ENCODE results near the gene ADSS1. TPM values are rescaled to one million over a fixed set of nuclear protein-coding genes. Genes with fewer than 3 reads are reported as not detected.

Gene ADSS1
- 5.1 TPM for total RNA-seq
- long read RNA-seq, transcript ADSSL1-201 (13 exons, 1,766 nt), result major isoform, 8 of 11 reads
- long read RNA-seq, partial matches to known transcripts, result 1 of 11 reads
- long read RNA-seq, other reads (novel, unspliced or antisense), result 2 of 11 reads

DNA sequence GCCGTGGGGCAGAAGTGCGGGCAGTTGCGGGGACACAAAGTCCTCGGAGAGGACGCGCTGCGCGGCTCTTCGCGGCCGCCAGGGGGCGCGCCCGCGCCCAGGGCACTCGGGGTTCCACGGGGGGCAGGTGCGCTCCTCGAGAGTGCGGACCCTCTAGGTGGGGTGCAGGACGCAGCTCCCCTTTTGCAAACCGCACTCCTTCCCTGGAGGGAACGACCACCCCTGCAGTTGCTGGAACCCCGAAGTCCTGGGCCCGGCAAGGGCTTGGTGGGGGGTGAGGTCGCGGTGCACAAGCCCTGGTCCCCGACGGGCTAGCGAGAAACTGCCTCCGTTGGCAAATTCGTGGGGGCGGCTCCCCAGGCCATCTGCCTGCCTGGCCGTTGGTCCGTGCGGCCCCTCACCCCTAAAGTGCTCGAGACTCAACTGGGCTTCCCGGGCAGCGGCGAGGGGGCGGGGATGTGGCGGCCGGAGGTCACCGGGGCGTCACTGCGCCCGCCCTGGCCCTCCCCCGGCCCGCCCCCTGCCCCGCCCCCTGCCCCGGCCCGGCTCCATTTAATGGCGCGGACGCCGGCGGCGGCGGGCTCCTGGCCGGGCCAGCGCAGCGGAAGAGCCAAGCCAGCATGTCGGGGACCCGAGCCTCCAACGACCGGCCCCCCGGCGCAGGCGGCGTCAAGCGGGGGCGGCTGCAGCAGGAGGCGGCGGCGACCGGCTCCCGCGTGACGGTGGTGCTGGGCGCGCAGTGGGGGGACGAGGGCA is at the start of gene ADSS1:
ADSS1 (plus strand) TSS at position 579 of the 756 bp plus-strand sequence; CDS start at position 621, 42 bp downstream.
- Histone ChIP-seq H3K27ac (peak within 1 kb of the TSS; percentile 69), H3K4me3 (peak within 1 kb of the TSS; percentile 84), H3K36me3 (peaks cover 19% of the 10 kb centered on the region), H3K4me1 (peaks cover 15% of the 10 kb centered on the region), H3K27me3 (ENCODE audit: low read depth) (no peaks in the 10 kb centered on the region), H3K9me3 (no peaks in the 10 kb centered on the region)
- intact Hi-C loops (cut with DNase I), result no loop called here
- TF ChIP-seq, protein P1, sequence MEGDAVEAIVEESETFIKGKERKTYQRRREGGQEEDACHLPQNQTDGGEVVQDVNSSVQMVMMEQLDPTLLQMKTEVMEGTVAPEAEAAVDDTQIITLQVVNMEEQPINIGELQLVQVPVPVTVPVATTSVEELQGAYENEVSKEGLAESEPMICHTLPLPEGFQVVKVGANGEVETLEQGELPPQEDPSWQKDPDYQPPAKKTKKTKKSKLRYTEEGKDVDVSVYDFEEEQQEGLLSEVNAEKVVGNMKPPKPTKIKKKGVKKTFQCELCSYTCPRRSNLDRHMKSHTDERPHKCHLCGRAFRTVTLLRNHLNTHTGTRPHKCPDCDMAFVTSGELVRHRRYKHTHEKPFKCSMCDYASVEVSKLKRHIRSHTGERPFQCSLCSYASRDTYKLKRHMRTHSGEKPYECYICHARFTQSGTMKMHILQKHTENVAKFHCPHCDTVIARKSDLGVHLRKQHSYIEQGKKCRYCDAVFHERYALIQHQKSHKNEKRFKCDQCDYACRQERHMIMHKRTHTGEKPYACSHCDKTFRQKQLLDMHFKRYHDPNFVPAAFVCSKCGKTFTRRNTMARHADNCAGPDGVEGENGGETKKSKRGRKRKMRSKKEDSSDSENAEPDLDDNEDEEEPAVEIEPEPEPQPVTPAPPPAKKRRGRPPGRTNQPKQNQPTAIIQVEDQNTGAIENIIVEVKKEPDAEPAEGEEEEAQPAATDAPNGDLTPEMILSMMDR (IDR thresholded peaks at IDR 0.05), result peak; percentile 96
- DNase-seq (peak; percentile 83), ATAC-seq (peak; percentile 87 to 90)

GRCh38 chr14:104675447-104675846 is 48.6 kb upstream of the ADSS1 start:
- H3K27ac ChIP-seq, result no peak overlapping the region
- DNase-seq, result no peak
- ATAC-seq, result no peak
- H3K36me3 ChIP-seq, result no peaks in the 10 kb centered on the region
- no peaks in the 10 kb centered on the region for H3K27me3 ChIP-seq (ENCODE audit: low read depth)
- no peak overlapping the region for H3K4me3 ChIP-seq
- TF ChIP-seq, protein P1 (IDR thresholded peaks at IDR 0.05), result no peak
- no peaks in the 10 kb centered on the region for H3K9me3 ChIP-seq
- intact Hi-C loops (cut with DNase I), result no loop called here
- peaks cover 38% of the 10 kb centered on the region for H3K4me1 ChIP-seq

DNA sequence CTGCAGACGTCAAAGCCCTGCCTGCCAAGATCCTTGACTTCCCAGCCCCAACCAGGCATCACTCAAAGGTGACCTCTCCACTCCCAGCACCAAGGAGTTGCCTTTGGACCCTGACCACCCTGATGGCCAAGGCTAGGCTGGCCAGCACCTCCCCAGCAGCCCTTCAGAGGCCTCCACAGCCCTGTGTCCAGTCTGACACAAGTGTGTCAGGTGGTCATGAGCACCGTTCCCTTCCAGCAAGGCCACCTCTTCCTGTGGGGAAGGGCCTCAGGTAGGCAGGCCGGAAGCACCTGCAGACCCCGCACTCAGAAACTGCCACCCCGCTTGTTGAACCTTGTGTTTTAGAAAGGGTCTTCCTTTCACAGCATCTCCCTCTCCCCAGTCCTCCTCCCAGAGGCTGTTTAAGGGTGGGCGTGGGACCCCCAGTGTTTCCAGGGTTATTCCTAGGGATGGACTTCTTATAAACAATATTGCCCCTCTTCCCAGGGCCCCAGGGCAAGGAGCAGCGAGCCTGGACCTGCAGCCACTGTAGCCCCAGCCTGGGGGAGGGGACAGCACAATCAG is 47.8 kb upstream of the ADSS1 start:
- Histone ChIP-seq H3K4me3 (no peak overlapping the region), H3K9me3 (no peaks in the 10 kb centered on the region), H3K36me3 (no peaks in the 10 kb centered on the region), H3K27ac (no peak overlapping the region), H3K4me1 (peaks cover 45% of the 10 kb centered on the region), H3K27me3 (ENCODE audit: low read depth) (no peaks in the 10 kb centered on the region)
- DNase-seq (no peak), ATAC-seq (no peak)
- TF ChIP-seq, protein P1 (IDR thresholded peaks at IDR 0.05), result no peak
- intact Hi-C loops (cut with DNase I), result no loop called here

GRCh38 chr14:104676694-104677511 is 47.1 kb upstream of the ADSS1 start:
- no peak for DNase-seq
- H3K4me1 ChIP-seq, result peaks cover 52% of the 10 kb centered on the region
- no peaks in the 10 kb centered on the region for H3K9me3 ChIP-seq
- H3K27ac ChIP-seq, result peak overlapping the region; percentile 84
- H3K4me3 ChIP-seq, result peak overlapping the region; percentile 59
- TF ChIP-seq, protein P1 (IDR thresholded peaks at IDR 0.05), result no peak
- no peaks in the 10 kb centered on the region for H3K36me3 ChIP-seq
- ATAC-seq, result peak; percentile 6 to 21
- intact Hi-C loops (cut with DNase I), result no loop called here
- no peaks in the 10 kb centered on the region for H3K27me3 ChIP-seq (ENCODE audit: low read depth)

All from lower lobe of right lung (tissue), 2 donors.